CD4-positive, alpha-beta T cell treated with Interleukin-6 for 4 hours (primary cell): ENCODE measurements around the gene HOXB13.

Source experiments
- DNase-seq: peaks from one replicate; pipeline ENCODE4 v3.0.0-alpha.2; 2020; ENCODE audit warnings: mixed read lengths

HOXB13 gene

DNA sequence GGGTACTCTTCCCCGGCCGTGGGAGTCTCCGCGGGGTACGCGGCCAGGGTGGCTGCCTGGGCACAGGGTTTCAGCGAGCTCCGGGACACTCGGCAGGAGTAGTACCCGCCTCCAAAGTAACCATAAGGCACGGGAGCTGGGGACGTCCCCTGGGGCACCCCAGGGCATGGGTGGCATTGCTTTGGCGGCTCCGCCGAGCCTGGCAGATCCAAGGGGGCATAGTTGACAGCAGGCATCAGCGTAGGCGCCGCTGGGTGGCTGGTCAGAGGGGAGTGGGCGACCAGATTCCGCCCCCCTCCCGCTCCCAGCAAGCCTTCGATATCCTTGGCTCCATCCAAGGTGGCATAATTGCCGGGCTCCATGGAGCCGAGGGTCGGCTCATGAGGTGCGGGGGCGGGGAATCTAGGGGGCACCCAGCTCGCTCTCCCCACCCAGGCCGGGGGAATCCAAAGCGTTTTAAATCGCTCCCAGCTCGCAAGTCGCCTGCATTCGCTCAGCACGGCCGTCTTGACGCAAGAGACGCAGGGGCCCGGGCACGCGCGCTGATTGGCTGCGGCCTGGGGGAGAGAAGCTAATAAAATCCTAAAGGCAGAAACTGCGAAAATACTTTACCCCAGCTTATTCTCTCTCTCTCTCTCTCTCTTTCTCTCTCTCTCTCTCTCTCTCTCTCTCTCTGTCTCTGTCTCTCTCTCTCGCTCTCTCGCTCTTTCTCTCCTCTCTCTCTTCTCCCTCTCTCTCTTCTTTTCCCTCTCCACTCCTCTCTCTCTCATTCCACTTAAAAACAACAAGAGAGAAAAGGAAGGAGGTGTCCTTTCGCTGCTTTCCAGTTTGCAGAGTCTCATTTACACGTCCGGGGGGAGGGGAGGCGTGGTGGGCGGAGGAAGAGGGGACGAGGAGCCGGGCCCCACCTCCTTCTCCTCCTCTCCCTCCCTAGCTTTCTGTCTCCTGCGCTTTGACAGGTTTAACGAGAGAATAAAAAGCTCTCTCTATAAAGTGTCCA lies at the start of gene HOXB13:
TSS of gene HOXB13 (minus strand) at position 519 of the 1,000 bp plus-strand sequence. CDS start at position 362, 157 bp downstream.
- peak; percentile 43 for DNase-seq

DNA sequence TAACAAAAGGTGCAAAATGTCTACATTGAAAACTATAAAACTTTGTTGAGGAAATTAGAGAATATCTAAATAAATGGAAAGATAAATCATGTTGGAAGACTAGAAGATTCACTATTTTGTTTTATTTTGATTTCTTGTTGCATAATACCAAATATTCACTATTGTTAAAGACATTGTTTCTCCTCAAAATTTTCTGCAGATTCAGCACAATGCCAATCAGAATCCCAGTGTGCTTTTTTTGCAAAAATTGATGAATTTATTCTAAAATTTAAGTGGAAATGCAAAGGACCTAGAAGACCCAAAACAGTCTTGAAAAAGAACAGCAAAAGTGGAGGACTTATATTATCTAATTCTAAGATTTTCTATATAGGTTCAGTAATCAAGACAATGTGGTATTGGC lies 48.1 kb upstream of the HOXB13 start:
- no peak for DNase-seq

DNA sequence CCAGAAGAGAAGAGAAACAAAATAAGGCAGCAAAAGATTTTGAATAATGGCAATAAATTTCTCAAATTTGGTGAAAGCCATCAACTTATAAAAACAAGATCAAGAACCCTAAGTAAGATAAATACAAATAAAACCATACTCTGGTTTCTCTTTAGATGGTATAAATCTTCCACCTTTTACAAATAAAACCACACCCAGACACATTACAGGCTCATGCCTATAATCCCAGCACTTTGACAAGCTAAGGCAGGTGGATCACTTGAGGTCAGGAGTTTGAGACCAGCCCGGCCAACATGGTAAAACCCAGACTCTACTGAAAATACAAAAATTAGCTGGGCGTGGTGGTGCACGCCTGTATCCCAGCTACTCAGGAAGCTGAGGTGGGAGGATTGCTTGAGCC lies 44.7 kb upstream of the HOXB13 start:
- no peak for DNase-seq

DNA sequence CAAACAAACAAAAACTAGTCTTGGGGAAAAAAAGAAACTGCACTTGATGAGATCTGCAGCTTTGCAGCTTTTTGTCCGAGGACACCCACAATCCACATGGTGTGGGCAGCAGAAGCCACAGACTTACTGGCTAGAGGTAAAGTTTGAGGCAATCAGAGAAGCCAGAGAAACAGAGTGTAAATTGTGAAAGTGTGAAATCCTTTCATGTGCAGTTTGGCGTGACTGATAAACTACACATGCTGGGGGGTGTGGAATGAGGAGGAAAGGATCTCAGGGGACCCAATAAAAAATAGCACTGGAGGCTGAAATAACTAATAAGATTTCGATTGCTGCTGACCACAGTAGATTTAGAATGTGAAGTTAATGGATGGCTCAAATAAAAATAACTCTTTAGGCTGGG lies 42.4 kb upstream of the HOXB13 start:
- DNase-seq: no peak

DNA sequence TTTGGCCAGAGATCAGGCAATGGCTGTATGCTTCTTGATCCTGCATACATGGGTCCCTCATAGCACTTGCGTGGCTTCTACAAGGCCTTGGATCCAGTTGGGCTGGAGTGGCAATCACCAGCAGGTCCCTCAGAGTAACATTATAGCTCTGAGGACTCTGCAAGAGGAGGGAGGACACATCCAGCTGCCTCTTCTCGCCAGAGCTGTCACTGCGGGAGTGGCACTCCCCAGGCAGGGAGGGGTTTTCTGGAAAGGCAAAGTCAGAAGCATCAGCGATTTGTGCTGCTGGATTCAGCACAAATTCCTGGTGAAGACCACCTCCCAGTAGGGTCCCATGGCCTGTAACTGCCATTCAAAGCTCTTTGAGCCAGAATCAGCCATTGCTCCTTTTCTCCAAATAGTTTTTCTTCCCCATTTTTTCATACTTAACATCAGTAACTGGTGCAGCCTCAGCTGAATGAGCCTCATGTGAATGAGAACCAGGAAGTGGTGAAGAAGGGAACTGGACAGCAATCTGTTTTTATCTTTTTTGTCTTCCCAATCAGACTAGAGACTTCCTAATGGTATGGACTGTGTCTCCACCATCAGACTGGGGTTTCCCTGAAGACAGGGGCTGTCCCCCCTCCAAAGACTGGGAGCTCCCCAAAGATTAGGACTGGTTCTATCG lies 40.6 kb upstream of the HOXB13 start:
- no peak for DNase-seq

DNA sequence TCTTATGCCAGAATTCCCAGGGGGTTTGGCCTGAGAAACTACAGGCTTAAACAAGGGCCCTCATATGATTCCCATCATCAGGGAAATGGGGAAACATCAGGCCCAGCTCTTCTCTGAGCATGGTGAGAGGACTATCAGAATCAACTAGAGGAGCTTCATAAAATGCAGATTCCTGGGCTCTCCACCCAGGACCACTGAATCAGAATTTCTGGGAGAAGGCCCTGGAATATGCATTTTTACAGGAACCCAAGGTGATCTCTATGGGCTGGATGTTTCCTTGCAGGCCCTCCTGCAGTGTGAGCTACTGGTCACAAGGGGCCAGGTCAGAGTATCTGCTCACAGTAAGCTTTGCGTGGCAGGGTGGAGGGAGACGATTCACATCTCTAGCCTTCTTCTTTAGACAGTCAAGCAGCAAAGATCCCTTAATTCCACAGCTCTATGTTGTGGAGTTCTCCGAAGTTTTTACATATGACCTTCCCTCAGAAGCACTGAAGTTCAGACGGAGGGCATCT lies 38.8 kb upstream of the HOXB13 start:
- DNase-seq: no peak

DNA sequence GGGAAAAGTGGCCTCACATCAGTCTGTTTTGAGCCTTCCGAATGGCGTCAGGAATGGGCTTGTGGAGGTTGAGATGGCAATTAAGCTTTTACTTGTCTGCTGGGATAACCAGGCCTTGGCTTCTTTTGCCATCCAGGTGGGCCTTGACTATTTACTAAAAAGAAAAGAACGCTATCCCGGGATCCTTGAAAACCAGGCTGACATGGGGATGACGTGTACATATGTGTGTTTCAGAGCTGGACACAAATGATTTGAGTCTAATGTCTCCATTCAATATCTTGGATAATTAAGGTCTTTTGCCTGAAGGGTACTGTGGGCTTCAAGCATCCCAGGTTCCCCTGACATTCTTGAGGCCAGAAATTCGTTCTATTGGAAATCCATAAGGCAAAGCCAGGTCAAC lies 32.6 kb upstream of the HOXB13 start:
- DNase-seq: no peak

DNA sequence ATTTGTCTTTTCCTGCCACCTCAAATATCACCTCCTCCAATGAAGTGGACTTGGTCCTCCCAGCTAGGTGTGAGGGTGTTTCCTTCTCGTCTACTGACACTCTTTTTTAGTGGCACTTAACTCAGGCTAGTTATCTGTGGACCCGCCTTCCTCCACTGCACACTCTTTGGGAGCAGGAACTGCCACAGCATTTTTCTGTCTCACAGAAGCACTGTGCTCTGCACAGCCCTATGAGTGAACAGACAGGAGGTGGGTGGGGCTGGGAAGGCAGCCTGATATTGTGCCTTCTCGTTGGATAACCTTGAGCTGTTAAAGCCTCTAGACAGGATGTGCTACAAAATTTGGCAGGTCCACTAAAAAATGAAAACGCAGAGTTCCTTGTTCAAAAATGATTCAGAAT lies 31.9 kb upstream of the HOXB13 start:
- no peak for DNase-seq

DNA sequence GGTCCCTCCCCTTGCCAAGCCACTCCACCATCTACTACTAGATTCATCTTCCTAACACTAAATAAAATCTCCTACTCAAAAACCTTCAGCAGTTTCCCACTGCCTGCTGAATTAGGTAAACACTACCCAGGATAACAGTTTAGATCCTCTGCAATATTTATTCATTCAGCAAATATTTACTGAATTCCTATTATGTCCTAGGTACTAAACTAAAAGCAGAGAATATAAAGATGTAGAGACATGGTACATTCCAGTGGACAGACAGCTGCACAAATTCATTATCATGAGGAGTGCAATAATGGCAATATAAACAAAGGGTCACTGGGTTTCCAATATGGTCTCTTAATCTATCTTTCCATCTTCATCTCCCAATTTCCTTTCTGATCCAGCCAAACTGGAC lies 30.7 kb upstream of the HOXB13 start:
- DNase-seq: no peak

DNA sequence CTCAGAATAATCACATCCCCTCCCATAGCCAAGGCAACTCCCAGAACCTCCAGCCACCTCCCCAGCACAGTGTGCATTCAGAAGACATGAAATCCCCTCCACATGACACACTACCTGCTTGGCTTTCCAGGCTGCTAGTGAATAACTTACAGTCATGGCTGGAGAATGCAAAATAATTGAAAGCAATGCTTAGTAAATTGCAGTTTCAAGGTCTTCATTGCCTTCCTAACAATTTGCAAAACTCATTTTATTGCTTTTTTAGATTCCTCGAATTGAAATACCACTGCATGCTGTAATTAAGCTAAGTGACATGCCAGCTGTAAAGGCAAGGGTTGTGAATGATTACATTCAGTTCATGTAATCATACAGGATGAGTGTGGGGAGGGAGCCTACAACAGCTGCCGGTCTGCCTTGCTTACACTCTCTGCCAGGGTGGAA lies 29.0 kb upstream of the HOXB13 start:
- no peak for DNase-seq

DNA sequence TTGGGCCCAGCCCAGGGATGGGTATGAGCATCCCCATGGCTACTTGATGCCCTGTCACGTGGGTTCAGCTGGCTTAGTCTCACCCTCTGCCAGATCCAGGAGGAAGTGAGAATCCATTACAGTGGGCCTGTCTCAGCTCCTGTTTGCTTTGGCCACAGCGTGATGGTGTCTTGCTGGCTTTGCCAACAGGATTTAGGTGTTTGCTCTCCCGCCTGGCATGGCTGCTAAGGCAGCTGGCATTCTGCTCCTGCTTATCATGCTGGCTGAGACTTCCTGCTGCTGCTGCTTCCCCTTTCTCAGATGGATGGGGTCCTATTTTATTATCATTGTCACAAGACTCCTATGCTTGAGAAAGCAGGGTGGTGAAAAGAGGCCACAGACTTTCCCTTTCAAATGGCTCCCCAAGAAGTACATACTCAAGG lies 28.3 kb upstream of the HOXB13 start:
- no peak for DNase-seq

DNA sequence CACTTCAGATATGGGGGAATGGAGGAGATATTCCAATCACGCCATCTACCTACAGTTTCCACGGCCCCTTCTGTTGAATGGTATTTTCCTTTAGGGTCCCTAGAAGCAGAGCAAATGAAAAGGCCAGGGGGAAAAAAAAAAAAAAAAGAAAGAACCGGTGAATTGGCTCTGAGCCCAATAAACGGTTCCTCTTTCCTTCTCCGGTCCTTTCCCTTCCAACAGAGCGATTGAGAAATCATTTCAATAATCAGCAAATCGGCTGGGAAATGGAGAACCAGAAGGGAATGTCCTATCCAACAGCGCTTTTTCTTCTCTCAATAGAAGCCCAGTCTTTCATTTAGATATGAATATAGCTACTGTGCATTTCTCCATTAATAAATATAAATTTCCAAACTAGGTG lies 26.8 kb upstream of the HOXB13 start:
- DNase-seq: no peak

DNA sequence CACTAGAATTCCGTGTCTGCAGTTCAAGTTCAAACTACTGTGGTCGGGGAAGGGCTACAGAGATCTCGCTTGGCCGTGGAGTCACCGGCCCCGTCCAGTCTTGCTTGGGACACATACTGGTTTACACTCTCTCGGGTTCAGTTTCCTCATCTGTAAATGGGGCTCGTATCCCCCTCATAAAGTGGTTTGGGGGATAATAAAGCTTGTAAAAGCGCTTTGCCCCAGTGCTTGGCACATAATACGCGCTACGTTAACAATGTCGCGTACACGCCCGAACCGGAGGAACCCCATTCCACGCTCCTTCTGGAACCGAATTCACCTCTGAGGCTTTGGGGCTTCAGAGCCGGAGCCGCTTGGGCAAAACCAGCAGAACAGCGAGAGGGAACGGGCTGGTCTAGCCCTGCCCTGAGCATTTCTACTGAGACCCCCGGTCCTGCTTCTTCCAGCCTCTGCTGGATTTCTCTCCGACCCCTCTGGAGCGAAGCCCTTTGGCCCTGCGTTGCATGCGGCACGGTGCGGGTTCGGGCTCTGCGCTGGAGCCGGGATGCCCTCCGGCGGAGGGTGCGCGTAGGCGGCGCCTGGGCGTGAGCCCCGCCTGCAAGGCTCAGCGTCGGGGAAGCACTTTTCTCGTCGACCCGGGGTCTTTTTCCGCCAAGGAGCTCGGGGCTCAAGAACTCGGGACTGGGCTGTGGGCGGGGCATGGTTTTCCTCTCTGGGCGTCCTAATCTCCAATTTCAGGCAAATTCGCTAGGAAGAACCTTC lies 26.1 kb upstream of the HOXB13 start:
- no peak for DNase-seq

DNA sequence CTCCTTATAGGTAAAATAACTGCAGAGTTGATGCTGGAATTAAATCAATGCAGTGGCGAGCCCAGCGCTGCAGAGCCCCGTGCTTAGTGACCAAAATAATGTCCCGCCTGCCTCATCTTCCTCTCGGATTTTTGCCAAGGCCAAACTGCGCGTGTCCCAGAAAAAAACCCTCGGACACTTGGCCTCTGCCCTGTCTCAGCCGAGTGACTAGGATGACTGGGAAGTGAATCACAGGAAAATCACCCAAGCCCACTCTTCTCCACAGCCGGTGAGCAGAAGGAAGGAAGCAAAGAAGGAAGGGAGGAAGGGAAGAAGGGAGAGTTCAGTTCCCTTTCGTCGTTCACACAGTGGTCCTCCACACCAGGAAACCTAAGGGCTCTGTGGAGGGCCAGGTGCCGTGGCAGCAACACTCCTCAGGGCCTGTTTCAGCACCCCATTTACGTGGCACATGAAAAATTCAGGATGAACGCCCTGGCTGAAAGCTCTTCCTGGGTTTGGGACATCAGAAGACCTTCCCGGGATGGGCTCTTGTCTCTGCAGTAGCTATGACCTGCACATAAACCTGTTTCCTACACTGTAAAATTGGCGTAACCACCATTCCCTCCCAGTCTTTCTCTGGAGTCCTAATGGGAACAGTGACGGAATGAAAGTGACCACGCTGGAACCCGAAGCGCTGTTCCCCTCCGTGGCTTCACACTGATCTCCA lies 25.4 kb upstream of the HOXB13 start:
- DNase-seq: no peak

DNA sequence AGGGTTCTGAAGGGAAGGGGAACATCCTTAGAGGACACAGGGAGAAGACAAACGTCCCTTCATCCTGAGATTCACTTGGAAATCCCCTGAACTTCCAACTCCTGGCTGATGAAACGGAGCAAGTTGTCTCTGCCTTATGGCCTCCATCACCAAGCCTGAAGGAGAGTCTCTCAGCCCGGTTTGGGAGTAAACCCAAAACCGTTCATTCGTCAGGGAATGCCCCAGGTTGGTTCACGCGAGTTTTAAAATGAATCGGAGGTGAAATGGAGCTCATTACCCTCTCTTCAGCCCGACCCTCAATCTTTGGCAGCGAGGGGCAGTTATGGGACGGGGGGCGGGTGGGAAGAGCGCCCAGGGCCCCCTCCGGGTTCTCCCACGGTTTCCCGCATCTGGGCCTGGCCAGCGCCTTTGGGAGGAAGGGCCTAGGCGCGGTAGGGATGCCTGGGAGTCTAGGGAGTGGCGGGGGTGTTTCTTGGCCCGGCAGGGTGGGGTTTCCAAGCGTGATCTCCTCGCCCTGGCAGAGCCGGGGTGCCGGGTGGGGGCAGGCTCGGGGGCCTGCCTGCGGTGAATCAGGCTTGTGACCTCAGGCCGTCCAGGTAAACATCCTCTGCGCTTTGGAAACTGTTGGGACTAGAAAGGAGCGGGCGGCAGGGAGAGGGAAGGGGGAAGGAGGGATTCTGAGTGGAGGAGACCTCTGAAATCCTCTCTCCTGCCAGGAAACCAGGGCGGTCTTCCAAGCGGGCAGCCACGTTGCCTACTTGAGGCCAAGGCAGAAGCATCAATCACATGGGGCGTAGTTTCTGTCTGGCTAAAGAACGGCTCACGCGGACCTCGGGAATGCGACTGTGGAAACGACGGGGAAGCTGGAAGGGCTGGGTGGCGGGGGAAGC lies 24.1 kb upstream of the HOXB13 start:
- no peak for DNase-seq

DNA sequence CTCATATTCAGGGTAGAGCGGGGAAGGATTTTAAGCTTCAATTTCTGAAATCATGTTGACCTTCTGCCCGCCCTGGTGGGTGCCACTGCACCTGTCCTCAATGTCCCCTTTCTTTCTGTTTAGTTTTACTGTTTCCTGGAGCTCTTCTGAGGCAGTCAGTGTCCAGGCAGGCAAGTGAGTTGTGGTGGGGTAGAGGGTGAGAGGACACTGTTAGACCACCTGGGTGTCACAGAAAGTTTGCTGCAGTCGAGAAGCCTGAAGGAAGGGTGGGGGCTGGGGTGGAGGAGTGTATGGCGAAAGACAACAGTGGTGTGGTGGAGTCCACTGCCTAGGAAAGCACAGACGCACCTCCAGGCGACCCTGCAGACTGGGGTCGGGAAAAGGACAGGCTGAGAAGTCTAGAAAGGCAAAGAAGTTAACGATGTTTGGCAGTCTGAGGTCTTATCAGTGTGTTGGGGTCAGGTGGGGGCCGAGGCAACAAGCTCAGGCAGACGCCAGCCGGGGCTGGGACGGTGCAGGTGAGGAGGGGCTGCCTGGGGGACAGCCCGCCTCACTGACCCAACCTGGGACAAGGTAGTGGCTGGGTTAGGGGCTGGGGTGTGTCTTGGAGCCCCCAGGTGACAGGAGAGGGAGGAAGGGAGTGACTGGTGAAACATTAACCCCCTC lies 23.3 kb upstream of the HOXB13 start:
- no peak for DNase-seq

DNA sequence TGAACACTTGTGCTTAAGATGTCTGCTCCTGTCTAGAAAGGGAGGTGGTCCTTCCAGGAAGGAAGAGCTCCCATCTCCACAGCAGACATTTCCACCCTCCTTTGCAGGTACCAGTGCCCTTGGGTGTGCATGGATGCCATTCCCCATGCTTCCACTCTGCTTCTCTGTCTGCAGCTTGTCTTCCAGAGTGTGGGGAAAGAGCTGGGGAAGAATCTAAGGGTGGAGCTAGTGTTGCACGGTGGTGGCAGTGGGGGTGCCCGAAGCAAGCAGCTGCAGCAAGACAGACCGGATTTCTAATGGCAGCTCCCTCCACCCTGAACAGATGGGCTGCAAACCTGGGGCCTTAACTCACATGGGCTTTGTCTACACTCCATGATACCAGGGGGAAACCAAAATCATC lies 22.6 kb upstream of the HOXB13 start:
- no peak for DNase-seq

DNA sequence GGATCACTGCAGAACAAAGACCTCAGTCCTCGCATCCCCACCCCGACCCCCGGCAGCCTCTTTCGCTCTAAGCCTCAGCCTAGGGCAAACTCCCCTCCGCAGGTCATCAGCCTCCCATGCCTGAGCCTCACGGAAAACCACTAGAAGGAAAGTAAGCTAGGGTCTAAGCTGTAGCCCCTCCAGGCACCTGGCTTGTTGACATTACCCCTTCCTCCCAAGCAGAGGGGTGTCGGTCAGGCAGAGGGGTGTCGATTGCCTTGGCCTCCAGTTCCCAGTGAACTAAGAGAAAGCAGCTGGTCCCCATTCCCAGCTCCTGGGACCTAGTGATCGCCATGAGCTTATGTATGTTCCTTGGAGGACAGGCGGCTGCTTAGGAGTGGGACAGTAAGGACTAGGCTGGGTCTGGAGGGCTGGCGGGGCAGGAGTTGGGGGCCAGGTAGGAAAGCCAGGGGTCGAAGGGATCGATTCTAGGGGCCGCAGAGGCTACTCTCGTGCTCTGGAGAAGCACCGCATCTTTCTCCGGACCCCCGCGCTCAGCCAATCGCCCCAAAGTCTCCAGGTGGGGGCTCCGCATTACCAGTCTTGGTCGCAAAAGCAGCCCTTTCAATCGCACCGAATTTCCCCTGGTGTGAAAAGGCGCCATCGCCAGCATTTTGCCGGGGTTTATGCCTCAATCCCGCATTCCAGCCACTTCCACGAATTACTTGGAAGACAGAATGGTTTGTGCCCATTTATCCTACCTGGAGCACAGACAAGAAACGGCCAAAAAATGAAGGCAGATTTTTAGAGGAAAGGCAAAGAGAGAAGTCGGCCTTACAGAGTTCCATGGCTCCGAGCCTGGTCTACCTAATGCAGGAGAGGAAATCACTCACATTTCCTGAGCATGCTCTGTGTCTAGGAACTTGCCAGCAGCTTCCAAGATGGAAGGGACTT lies 21.3 kb upstream of the HOXB13 start:
- no peak for DNase-seq

DNA sequence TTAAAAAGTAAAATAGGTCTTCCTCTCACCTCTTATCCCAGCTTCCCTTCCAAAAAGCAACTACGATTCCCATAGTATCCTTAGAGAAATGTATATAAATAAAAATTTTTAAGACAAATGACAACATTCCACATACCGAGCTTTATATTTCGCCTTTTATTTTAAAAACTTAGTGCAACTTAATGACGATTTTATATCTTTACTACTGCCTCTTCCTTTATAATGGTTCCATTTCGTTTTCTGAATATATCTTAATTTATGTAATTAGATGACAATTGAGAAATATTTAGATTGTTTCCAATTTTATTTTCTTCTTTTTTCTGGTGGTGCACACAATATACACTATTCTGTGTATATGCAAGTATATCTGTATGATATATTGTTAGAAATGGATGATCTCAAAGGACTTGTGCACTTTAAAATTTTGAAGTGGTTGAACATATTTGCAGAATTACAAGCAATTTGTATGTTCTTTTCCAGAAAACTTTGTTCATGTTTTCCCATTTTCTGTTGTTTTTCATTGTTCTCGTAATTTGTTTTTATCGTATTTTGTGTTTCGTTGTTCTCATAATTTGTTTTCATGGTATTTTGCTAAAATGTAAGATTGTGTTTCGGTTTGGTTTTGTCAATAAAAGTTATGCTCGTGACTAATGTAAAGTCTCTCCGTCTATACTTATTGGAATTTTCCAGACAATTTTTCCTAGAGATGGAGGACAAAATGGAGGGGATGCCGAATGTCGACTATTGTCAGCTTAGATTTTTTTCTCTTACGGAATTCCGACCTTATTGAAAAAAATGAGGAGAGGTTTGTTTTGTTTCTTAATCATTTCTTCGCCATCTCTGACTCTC lies 20.4 kb upstream of the HOXB13 start:
- no peak for DNase-seq
